Measurements from ENCODE around the gene ROM1.
A peak's percentile ranks its signal among the peaks of the same experiment; 100 is the strongest.

The ROM1 gene

DNA sequence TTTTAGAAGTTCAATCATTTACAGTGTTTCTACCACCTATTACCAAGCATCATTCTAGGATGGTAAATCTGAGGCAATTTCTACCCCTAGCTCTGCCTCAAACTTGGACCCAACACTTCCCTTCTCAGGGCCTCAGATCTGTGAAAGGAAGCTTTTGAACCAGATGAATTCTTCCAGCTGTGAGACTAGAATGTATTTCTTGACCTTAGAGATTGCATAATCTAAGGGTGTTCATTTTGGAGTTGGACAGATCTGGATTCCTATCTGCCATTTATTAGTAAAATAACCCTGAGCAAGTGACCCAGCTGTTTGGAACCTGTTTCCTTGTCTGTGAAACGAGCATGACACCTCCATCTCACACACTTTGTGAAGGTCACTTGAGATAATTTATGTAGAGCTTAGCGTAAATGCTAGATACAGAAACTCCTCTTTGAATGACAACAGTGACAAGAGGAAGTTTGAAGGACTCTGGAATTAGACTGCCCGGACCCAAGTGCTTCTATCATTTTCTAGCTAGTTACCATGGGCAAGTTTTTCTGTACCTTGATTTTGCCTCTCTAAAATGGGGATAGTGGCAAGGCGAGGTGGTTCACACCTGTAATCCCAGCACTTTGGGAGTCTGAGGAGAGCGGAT, 43.9 kb downstream of the ROM1 start:
- Histone ChIP-seq H2AFZ (ENCODE audit: low read depth, low read length) (0 out of 2 replicates have a peak overlapping the region, but pooled peaks have one; percentile 20), H3K27me3 (ENCODE audit: low read depth, low read length) (no peaks in the 10 kb centered on the region), H3K4me2 (ENCODE audit: low read length) (no peak overlapping the region), H3K4me3 (ENCODE audit: low read length) (no peak overlapping the region), H3K79me2 (ENCODE audit: low read length) (peaks cover 12% of the 10 kb centered on the region), H3K36me3 (replicated peaks; ENCODE audit: low read depth, low read length) (peaks cover 3% of the 10 kb centered on the region), H3K9ac (ENCODE audit: low read length) (no peak overlapping the region), H3K9me3 (ENCODE audit: insufficient read depth, low read length) (no peaks in the 10 kb centered on the region), H4K20me1 (ENCODE audit: insufficient read depth, low read length) (no peaks in the 10 kb centered on the region), H3K27ac (ENCODE audit: low read length) (no peak overlapping the region), H3K4me1 (ENCODE audit: low read length) (peaks cover 11% of the 10 kb centered on the region)
- TF ChIP-seq, protein P1, sequence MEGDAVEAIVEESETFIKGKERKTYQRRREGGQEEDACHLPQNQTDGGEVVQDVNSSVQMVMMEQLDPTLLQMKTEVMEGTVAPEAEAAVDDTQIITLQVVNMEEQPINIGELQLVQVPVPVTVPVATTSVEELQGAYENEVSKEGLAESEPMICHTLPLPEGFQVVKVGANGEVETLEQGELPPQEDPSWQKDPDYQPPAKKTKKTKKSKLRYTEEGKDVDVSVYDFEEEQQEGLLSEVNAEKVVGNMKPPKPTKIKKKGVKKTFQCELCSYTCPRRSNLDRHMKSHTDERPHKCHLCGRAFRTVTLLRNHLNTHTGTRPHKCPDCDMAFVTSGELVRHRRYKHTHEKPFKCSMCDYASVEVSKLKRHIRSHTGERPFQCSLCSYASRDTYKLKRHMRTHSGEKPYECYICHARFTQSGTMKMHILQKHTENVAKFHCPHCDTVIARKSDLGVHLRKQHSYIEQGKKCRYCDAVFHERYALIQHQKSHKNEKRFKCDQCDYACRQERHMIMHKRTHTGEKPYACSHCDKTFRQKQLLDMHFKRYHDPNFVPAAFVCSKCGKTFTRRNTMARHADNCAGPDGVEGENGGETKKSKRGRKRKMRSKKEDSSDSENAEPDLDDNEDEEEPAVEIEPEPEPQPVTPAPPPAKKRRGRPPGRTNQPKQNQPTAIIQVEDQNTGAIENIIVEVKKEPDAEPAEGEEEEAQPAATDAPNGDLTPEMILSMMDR (IDR thresholded peaks at IDR 0.05; ENCODE audit: low read depth, low read length), result no peak
- no peak for TF ChIP-seq EZH2phosphoT487 (IDR thresholded peaks at IDR 0.05; ENCODE audit: low read depth)

DNA sequence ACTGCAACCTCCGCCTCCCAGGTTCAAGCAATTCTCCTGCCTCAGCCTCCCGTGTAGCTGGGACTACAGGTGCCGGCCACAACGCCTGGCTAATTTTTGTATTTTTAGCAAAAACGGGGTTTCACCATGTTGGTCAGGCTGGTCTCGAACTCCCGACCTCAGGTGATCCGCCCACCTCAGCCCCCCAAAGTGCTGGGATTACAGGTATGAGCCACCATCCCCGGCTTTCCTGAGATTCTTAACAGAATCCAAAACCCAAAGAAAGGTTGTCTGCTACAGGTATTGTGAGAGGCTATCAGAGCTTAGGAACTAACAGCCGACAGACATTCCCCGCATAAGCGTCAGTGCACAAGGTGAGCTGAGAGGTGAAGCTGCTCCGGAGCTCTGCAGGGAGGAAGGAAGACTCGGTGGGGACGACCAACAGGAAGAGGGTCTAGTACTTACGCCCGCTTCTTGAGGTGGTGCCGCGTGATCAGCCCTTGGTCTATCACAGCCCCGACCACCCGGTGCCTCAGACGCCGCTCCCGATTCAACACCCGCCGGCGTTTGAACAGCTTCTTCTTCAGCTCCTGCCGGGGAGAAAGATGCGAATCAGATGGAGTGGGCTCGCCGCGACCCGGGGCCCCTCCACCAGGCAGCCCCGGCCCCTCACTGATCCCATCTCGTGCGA, 51.5 kb downstream of the ROM1 start:
- no peak for TF ChIP-seq EZH2phosphoT487 (IDR thresholded peaks at IDR 0.05; ENCODE audit: low read depth)
- TF ChIP-seq, protein P1 (IDR thresholded peaks at IDR 0.05; ENCODE audit: low read depth, low read length), result no peak
- H3K9ac ChIP-seq (ENCODE audit: low read length), result peak overlapping the region; percentile 95
- no peaks in the 10 kb centered on the region for H4K20me1 ChIP-seq (ENCODE audit: insufficient read depth, low read length)
- H3K4me2 ChIP-seq (ENCODE audit: low read length), result peak overlapping the region; percentile 70
- H3K36me3 ChIP-seq (replicated peaks; ENCODE audit: low read depth, low read length), result peaks cover 36% of the 10 kb centered on the region
- peaks cover 20% of the 10 kb centered on the region for H3K4me1 ChIP-seq (ENCODE audit: low read length)
- H3K27me3 ChIP-seq (ENCODE audit: low read depth, low read length), result no peaks in the 10 kb centered on the region
- peak overlapping the region; percentile 74 for H2AFZ ChIP-seq (ENCODE audit: low read depth, low read length)
- H3K79me2 ChIP-seq (ENCODE audit: low read length), result peaks cover 54% of the 10 kb centered on the region
- peak overlapping the region; percentile 85 for H3K27ac ChIP-seq (ENCODE audit: low read length)
- peak overlapping the region; percentile 88 for H3K4me3 ChIP-seq (ENCODE audit: low read length)
- H3K9me3 ChIP-seq (ENCODE audit: insufficient read depth, low read length), result no peaks in the 10 kb centered on the region

Measured in OCI-LY3 (cell line).